Activated naive CD8-positive, alpha-beta T cell treated with anti-CD3 and anti-CD28 coated beads for 36 hours (primary cell): ENCODE measurements around the gene SLC50A1. TPM values are rescaled to one million over a fixed set of nuclear protein-coding genes. Genes with fewer than 3 reads are reported as not detected.

Experiments used
- DNase-seq: peaks from one replicate; pipeline ENCODE4 v3.0.0; 2021
- H3K27ac Mint-ChIP-seq: one replicate; pipeline ENCODE4 v1.8.0; 2022; ENCODE audit warnings: mild to moderate bottlenecking, moderate library complexity, mixed read lengths
- H3K27me3 Mint-ChIP-seq: one replicate; pipeline ENCODE4 v1.8.0; 2022; ENCODE audit warnings: mild to moderate bottlenecking, mixed read lengths
- H3K36me3 Mint-ChIP-seq: one replicate; pipeline ENCODE4 v1.8.0; 2021; ENCODE audit warnings: mild to moderate bottlenecking, mixed read lengths
- H3K4me1 Mint-ChIP-seq: one replicate; pipeline ENCODE4 v1.8.0; 2021; ENCODE audit warnings: mixed read lengths
- H3K4me3 Mint-ChIP-seq: one replicate; pipeline ENCODE4 v1.8.0; 2022; ENCODE audit warnings: mild to moderate bottlenecking, moderate library complexity, mixed read lengths
- H3K9me3 Mint-ChIP-seq: one replicate; pipeline ENCODE4 v1.8.0; 2022; ENCODE audit warnings: mixed read lengths
- total RNA-seq, 2 experiments: library from RNA; stranded (reverse); gene quantifications; one replicate each; pipeline ENCODE4 v1.2.3, GENCODE V29; 2021

The SLC50A1 gene
- total RNA-seq, result 10 to 100 TPM; 50.6 to 51.3 TPM

DNA sequence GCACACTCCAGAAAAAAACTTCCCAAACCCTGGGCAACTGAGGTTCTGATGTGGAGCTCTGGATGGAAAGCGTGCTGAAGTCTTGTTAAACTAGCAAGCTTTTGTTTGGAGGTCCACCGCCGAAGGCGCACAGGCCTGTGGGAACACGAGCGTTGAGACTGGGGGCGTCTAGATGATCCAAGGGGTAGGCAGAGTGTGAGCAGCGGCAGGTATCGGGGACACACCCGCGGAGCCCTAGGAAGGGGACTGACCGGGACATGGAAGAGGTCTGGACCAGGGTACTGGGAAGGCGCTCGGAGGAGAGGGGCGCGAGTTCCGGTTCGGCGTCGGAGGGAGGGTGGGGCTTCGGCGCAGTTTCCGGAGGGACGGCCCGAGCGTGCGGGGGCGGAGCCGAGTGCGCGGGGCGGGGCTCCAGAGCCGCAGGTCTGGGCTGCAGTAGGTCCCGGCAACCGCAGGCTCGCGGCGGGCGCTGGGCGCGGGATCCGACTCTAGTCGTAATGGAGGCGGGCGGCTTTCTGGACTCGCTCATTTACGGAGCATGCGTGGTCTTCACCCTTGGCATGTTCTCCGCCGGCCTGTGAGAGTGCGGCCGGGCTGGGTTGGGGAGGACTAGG, at the start of gene SLC50A1:
Gene SLC50A1 (plus strand): TSS at position 438 of the 614 bp plus-strand sequence. CDS start 60 bp downstream, at position 498.
- peaks cover 36% of the 10 kb centered on the region for H3K36me3 Mint-ChIP-seq
- peaks cover 33% of the 10 kb centered on the region for H3K4me1 Mint-ChIP-seq
- H3K27ac Mint-ChIP-seq, result peak within 1 kb of the TSS; percentile 99
- H3K27me3 Mint-ChIP-seq, result peaks cover 3% of the 10 kb centered on the region
- no peaks in the 10 kb centered on the region for H3K9me3 Mint-ChIP-seq
- peak; percentile 96 for DNase-seq
- peak within 1 kb of the TSS; percentile 96 for H3K4me3 Mint-ChIP-seq

- Mint-ChIP-seq H3K9me3 (no peaks in the 10 kb centered on the region), H3K4me3 (peak overlapping the region; percentile 89), H3K36me3 (no peaks in the 10 kb centered on the region), H3K27me3 (peaks cover 34% of the 10 kb centered on the region), H3K27ac (no peak overlapping the region), H3K4me1 (peaks cover 31% of the 10 kb centered on the region)
- DNase-seq, result peak; percentile 85
These were observed 49.4 kb upstream of the SLC50A1 start for GRCh38 chr1:155086128-155086741.

DNA sequence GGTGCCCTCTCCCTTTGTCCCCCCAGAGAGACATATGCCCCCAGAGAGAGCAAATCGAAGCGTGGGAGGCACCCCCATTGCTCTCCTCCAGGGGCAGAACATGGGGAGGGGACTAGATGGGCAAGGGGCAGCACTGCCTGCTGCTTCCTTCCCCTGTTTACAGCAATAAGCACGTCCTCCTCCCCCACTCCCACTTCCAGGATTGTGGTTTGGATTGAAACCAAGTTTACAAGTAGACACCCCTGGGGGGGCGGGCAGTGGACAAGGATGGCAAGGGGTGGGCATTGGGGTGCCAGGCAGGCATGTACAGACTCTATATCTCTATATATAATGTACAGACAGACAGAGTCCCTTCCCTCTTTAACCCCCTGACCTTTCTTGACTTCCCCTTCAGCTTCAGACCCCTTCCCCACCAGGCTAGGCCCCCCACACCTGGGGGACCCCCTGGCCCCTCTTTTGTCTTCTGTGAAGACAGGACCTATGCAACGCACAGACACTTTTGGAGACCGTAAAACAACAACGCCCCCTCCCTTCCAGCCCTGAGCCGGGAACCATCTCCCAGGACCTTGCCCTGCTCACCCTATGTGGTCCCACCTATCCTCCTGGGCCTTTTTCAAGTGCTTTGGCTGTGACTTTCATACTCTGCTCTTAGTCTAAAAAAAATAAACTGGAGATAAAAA, 48.7 kb upstream of the SLC50A1 start:
- Mint-ChIP-seq H3K27ac (no peak overlapping the region), H3K36me3 (no peaks in the 10 kb centered on the region), H3K27me3 (peaks cover 27% of the 10 kb centered on the region), H3K4me1 (peaks cover 28% of the 10 kb centered on the region), H3K4me3 (no peak overlapping the region), H3K9me3 (no peaks in the 10 kb centered on the region)
- no peak for DNase-seq

DNA sequence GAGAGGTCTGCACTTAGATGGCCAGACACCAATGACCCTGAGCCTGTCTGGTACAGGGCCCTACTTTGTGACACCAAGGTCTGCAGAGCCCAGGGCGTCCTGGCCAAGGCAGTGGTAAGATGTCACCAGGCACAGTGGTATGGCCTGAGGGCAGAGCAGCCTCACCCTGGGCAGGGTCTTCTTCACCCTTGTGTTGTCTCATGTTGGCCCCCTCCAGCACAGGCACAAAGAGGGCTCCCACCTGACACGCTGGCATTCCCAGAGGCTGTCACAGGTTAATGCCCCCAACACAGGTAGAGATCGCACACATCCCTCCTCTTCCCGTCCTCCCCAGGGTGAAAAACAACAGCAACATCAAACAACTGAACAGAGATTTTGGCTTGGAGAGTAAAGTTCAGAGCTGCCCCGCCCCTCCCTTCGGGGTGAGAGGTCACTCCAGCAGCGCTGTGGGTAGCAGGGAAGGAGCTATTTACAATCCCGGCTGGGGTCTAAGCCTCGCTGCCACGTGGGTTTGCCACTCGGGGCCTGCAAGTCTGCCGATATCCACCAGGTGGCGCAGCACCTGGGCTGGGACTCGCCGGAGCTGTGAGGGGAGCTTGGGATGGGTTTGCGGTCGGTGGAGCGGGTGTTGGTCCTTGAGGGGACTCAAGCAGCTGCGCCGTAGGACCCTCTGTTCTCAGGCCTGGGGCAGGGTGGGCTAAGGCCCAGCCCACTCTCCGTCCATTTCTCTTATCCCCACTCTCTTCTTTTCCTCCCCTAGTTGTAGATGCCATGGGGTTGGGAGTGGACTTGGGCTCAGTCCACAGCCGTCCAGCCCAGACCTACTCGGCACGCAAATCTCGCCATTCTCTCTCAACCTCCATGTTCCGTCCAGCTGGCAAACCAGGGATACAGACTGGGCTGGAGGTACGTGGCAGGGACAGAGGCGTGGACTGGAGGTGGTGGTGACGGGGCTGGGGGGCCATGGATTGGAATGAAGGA, 44.3 kb upstream of the SLC50A1 start:
- Mint-ChIP-seq H3K36me3 (no peaks in the 10 kb centered on the region), H3K27me3 (peaks cover 3% of the 10 kb centered on the region), H3K4me1 (peaks cover 3% of the 10 kb centered on the region), H3K4me3 (no peak overlapping the region), H3K9me3 (no peaks in the 10 kb centered on the region), H3K27ac (no peak overlapping the region)
- peak; percentile 82 for DNase-seq

DNA sequence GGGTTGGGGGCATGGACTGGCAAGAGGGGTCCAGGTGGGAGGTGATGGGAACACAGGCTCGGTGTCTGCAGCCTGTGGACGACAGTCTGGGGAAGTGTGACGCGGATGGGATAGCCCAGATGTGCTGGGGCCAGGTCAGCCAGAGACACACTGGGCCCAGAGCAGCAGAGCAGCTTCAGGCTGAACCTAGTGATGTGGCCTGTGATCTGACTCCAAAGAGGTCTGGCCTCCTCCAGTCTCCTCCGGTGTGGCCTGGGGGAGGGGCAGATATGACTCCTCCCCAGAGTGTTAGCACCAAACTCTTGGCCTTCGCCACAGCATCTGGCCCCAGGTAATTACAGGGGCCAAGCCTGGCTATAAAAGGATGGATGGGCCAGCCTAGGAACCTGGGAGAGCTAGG, 43.5 kb upstream of the SLC50A1 start:
- Mint-ChIP-seq H3K4me3 (no peak overlapping the region), H3K36me3 (no peaks in the 10 kb centered on the region), H3K27me3 (peaks cover 3% of the 10 kb centered on the region), H3K9me3 (no peaks in the 10 kb centered on the region), H3K27ac (no peak overlapping the region), H3K4me1 (peaks cover 3% of the 10 kb centered on the region)
- no peak for DNase-seq

GRCh38 chr1:155092641-155093040, 43.0 kb upstream of the SLC50A1 start:
- Mint-ChIP-seq H3K4me3 (no peak overlapping the region), H3K36me3 (no peaks in the 10 kb centered on the region), H3K27me3 (peaks cover 3% of the 10 kb centered on the region), H3K4me1 (peaks cover 3% of the 10 kb centered on the region), H3K27ac (no peak overlapping the region), H3K9me3 (no peaks in the 10 kb centered on the region)
- no peak for DNase-seq

DNA sequence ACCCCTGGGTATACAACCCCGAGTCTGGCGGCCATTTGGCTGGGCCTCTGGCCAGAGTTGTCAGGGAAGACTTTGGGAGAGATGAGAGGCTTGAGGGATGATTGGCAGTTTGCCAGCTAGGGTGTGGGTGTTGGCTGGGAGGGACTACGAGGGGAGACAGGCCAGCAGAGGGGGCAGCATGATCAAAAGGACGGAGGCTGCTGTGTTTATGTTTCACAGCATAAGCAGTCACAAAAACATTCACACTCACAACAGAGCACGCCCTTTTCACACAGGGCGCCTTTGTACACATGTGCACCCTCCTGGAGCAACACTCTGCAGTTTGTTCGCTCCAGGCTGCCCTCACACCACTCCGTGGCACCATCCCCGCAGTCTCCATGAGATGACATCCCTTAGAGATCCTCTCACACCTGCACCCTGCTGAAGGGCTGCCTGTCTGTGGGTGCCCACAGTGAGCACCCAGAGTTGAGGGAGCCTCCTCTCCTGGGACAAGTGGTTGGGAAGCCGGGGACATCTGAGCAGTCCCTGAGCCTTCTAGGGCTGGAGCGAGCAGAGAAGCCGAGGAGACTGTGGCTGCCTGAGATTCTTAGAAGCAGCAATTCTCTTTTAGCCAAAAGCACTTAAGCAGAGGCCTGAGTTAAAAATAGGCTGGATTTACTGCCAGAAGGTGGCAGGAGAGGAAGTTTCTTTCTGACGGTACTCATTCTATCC, 41.6 kb upstream of the SLC50A1 start:
- no peak overlapping the region for H3K4me3 Mint-ChIP-seq
- H3K36me3 Mint-ChIP-seq, result no peaks in the 10 kb centered on the region
- H3K27me3 Mint-ChIP-seq, result peaks cover 3% of the 10 kb centered on the region
- no peak overlapping the region for H3K27ac Mint-ChIP-seq
- peaks cover 3% of the 10 kb centered on the region for H3K4me1 Mint-ChIP-seq
- no peaks in the 10 kb centered on the region for H3K9me3 Mint-ChIP-seq
- no peak for DNase-seq

GRCh38 chr1:155094622-155094948, 41.1 kb upstream of the SLC50A1 start:
- peaks cover 3% of the 10 kb centered on the region for H3K27me3 Mint-ChIP-seq
- no peak overlapping the region for H3K27ac Mint-ChIP-seq
- H3K9me3 Mint-ChIP-seq, result no peaks in the 10 kb centered on the region
- no peaks in the 10 kb centered on the region for H3K36me3 Mint-ChIP-seq
- H3K4me3 Mint-ChIP-seq, result no peak overlapping the region
- peaks cover 3% of the 10 kb centered on the region for H3K4me1 Mint-ChIP-seq
- DNase-seq, result no peak

- H3K27ac Mint-ChIP-seq, result no peak overlapping the region
- no peak overlapping the region for H3K4me3 Mint-ChIP-seq
- no peaks in the 10 kb centered on the region for H3K9me3 Mint-ChIP-seq
- DNase-seq, result no peak
- no peaks in the 10 kb centered on the region for H3K36me3 Mint-ChIP-seq
- H3K4me1 Mint-ChIP-seq, result no peaks in the 10 kb centered on the region
- H3K27me3 Mint-ChIP-seq, result peaks cover 3% of the 10 kb centered on the region
These were observed 36.3 kb upstream of the SLC50A1 start for GRCh38 chr1:155099331-155099730.

DNA sequence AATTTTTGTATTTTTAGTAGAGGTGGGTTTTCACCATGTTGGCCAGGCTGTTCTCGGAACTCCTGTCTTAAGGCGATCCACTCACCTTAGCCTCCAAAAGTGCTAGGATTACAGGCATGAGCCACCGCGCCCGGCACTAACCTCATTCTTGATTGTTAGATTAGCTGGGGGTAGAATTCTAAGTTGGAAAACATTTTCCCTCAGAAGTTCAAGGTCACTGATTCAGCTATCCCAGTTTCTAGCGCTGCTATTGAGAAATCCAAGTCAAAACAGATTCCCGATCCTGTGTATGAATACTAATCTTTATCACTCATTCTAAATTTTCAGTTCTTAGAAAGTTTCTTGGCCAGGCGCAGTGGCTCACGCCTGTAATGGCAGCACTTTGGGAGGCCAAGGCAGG, 32.3 kb upstream of the SLC50A1 start:
- no peaks in the 10 kb centered on the region for H3K9me3 Mint-ChIP-seq
- H3K27me3 Mint-ChIP-seq, result no peaks in the 10 kb centered on the region
- no peaks in the 10 kb centered on the region for H3K4me1 Mint-ChIP-seq
- no peak for DNase-seq
- H3K27ac Mint-ChIP-seq, result no peak overlapping the region
- no peak overlapping the region for H3K4me3 Mint-ChIP-seq
- no peaks in the 10 kb centered on the region for H3K36me3 Mint-ChIP-seq

DNA sequence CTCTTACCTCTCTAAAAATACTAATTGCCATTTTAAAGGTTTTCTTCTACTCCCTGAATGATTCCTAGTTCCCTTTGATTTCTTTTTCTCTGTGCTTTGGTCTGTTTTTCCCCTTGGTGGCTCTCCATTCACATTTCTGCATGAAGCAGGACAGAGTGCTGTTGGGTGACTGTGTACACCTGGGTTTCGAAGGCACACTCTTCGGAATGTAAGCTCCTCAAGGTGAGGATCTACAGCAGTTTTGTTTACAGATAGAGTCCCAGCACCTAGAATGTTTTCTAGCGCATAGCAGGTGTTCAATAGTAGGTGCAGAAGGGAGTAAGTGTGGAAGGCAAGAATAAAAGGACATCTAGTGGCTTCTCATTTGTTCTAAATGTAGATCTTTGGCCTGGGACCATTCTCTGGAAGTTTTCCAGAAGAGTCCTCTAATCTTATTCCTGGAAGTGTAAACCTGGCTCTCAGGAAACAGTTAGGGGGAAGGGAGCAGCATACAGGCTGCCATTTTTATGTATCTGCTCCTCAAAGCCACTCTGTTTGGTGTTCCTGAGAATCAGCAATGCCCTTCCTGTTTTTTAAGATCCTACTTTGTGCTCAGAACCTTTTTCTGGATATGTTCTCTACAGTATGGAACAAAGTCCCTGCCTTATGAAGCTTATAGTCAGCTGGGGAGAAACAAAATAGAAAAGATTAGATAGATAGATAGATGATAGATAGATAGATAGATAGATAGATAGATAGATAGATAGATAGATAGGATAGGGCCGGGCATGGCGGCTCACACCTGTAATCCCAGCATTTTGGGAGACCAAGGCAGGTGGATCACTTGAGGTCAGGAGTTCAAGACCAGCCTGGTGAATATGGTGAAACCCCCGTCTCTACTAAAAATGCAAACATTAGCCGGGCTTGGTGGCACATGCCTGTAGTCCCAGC, 30.8 kb upstream of the SLC50A1 start:
- no peak overlapping the region for H3K27ac Mint-ChIP-seq
- DNase-seq, result no peak
- no peaks in the 10 kb centered on the region for H3K27me3 Mint-ChIP-seq
- no peaks in the 10 kb centered on the region for H3K4me1 Mint-ChIP-seq
- H3K36me3 Mint-ChIP-seq, result no peaks in the 10 kb centered on the region
- H3K9me3 Mint-ChIP-seq, result no peaks in the 10 kb centered on the region
- no peak overlapping the region for H3K4me3 Mint-ChIP-seq

DNA sequence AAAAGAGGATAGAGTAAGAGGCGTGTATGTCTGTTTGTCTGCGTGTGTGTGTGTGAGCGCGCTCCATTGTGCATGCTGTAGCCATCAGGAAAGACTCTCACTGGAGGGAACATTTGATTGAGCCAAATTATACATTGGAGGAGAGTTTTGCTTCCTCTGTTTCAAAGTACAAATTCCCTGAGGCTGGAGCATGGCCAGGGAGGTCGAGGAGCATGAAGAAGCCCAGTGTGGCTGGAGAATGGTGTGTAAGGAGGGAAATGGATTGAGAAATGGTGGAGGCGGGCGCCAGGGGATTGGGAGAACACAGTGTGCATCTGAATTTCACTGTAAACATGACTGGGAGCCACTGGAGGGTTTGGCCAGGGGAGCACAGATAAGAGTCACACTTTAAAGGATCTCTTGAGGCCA, 30.0 kb upstream of the SLC50A1 start:
- no peak overlapping the region for H3K27ac Mint-ChIP-seq
- DNase-seq, result no peak
- no peaks in the 10 kb centered on the region for H3K27me3 Mint-ChIP-seq

DNA sequence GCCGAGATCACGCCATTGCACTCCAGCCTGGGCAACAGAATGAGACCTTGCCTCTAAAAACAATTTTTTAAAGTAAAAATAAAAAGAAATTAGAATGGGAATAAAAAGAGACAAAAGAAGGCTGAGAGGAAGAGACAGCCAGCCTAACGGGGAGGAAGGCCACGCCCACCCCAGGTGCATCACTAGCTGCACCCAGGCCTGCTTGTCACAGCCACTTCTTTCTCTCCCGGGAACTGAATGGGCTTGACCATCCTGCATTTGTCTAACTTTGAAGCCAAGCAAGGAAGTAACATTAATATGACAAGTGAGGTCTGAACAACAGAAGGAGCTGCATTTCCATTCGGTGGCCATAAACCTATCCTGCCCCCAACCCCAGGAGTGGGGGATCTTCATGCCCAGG, 28.8 kb upstream of the SLC50A1 start:
- Mint-ChIP-seq H3K27me3 (no peaks in the 10 kb centered on the region), H3K4me3 (no peak overlapping the region), H3K27ac (no peak overlapping the region), H3K36me3 (no peaks in the 10 kb centered on the region), H3K9me3 (no peaks in the 10 kb centered on the region), H3K4me1 (no peaks in the 10 kb centered on the region)
- DNase-seq, result no peak

More for the DNA sequence above, 30.0 kb upstream of the SLC50A1 start:
- H3K9me3 Mint-ChIP-seq, result no peaks in the 10 kb centered on the region
- H3K4me1 Mint-ChIP-seq, result no peaks in the 10 kb centered on the region
- H3K4me3 Mint-ChIP-seq, result no peak overlapping the region
- no peaks in the 10 kb centered on the region for H3K36me3 Mint-ChIP-seq
